A549 (cell line): Measurements from ENCODE around the gene FAM187B.

Source experiments
- CHD4 ChIP-seq: fragments of 200-600 bp; sonication (generic); IDR thresholded peaks from 2 replicates; pipeline ENCODE4 v1.6.1; 2016; ENCODE audit warnings: antibody characterized with exemption, mild to moderate bottlenecking, borderline replicate concordance
- CTCF ChIP-seq: fragments of >200 bp; sonication (Bioruptor Twin); formaldehyde crosslinking; IDR thresholded peaks from 3 replicates; pipeline ENCODE4 v1.5.1; 2016
- NFE2L2 ChIP-seq: fragments of 150-350 bp; conservative IDR thresholded peaks from 2 replicates; pipeline ENCODE4 v1.6.1; 2014; ENCODE audit warnings: low read length
- POLR2A ChIP-seq: IDR thresholded peaks from 2 replicates; pipeline ENCODE4 v1.6.1; 2012; ENCODE audit warnings: mild to moderate bottlenecking, low read length

DNA sequence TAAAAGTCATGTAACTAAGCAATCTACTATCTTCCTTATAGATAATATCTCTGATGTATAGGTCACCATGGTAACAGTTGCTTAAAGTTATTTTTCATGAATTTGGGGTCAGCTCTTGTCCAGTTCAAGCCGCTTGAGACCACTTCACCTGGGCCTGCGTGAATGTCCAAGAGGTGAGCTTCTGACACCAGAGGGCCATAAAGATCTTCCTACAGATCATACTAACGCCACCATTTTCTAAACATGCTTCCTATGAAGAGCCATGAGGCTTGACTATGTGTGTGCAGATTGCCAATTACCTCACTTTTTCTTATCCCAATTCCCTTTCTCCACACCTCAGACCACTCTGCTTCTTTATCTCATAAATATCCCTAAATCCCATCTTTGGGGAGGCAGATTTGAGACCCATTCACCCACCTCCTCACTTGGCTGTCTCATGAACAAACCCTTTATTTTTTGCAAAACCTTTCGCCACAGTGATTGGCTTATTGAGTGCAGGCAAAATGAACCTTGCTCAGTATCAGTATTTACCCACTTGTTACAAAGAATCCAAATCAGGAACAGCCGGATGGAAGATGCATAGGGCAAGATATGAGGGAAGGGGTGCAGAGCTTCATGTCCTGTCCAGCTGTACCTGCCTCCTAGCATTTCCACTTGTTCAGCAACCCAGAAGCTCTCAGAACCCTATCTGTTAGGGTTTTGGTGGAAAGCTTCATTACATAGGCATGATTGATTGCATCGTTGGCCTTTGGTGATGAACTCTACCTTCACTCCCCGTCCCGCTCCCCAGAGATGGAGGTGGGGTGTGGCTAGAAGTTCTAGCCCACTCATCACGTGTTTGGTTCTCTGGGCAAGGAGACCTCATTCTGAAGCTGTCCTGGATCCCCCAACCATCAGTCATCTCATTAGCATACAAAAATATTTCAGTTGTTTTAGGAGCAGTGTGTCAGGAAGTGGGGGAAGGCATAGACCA is 34.2 kb downstream of the FAM187B start:
- TF ChIP-seq POLR2A (no peak), CTCF (no peak), NFE2L2 (no peak), CHD4 (no peak)
